Right lobe of liver (tissue), 4 donors: Measurements from ENCODE around the gene MAU2.

Experiments used
- CTCF ChIP-seq, 4 donors: fragments of 200-600 bp in 3 of 4; fragments of 450-650 bp in 1 of 4; IDR thresholded peaks; one replicate each; pipeline versions ENCODE4 v1.5.1 to v1.8.0; 2016 to 2022; ENCODE audit warnings: antibody characterized with exemption in 4 of 4, mild to moderate bottlenecking in 2 of 4
- POLR2A ChIP-seq: fragments of 450-650 bp; IDR thresholded peaks from one replicate; pipeline ENCODE4 v1.6.1; 2017; ENCODE audit warnings: antibody characterized with exemption, mild to moderate bottlenecking
- donor health status: DM: no; HTN: no; CAD: no.
- donor health status: DM: no; HTN: no; CAD: no.
- donor health status: DM: no; HTN: yes; CAD: no.

DNA sequence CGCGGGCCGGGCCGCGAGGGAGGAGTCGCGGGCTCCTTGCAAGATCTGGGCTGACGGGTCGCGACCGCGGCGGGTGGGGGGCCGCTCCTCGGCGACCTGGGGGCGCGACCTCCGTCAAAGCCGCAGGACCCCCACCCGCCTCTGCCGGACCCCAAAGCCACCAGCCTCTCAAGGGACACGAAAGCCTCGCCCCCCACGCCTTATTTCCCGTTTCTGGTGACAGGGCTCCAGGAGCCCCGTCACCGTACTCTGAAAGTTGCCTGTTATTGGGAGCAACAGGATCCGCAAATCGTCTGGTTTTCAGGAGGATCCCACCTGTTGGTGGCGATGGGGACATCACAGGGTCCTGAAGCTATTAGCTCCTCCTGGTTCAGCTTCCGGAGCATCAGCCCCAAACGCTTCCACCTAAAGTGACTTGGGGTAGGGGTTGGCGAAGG, 530 bp downstream of the MAU2 start:
- TF ChIP-seq POLR2A (no peak), CTCF (IDR thresholded peaks at IDR 0.05) (no peak)
